ENCODE measurements around the gene C3orf20.
"Not testable (repeated sequence)": the region's sequence is repeated elsewhere in the genome, so short reads cannot be mapped to it uniquely, and the experiment has no call there.

Gene C3orf20

DNA sequence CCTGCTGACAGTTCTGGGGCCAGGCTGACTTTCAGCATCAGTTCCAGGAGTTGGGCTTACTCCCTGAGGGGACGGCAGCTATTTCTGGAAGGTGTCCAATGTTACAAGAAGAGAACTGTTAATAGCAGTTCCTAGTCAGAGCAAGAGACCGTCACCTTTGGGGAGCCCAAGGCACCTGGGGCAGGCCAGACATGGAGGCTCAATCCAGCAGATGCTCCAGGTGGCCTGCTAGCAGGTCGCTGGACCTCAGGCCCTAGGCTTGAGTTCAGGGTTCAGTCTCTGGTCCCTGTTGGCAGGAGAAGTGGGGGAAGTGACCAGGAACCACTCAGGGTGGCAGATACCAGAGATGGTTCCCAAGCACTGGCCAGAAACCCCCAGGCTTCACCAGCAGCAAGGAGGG is 25.9 kb downstream of the C3orf20 start:
- DNase-seq (ENCODE audit: low read depth): no peak

GRCh38 chr3:14701676-14702075 is 26.7 kb downstream of the C3orf20 start:
- DNase-seq (ENCODE audit: low read depth): no peak

DNA sequence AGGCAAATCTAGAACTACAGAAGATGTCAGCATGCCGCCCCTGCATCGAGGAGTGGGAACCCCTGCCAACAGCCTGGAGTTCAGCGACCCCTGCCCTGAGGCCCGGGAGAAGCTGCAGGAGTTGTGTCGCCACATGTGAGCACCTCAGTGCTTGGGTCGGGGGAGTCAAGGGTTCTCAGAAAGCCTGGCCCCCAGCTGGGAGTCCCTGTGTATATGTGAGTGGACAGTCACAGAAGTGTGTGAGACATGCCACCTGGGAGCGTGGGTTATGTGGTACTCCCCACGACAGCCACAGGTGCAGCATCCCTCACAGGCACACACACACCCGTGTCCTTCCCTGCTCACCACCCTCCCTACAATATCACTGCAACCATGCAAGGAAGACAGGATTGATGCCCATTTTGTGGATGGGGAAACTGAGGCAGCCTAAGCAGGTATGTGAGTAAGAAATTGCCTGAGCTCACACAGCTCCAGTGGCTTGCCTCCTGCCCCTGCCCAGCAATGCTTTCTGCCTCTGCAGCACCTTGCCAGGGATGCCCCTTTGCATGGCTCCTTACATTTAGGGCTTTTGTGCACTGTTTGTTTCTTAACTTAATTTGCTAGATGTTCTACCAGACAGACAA is 28.3 kb downstream of the C3orf20 start:
- no peak for DNase-seq (ENCODE audit: low read depth)

DNA sequence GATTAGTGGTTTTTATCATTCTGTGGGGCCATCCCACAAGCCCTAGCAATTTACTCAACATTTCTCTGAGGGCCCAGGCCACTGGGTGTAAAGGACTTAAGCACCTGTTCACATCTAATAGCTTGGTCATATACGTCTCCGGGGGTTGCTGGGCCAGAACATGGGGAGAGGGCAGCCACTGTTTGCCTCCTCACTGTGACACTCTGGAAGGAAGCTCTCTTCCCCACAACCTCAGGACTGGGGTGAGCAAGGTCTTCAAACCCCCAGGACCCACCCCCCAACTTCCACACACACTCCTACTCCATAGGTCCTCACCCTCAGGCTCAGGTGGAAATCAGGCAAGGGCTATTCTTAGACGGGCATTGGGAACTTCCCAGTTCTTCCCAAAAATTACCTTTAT is 28.9 kb downstream of the C3orf20 start:
- no peak for DNase-seq (ENCODE audit: low read depth)

GRCh38 chr3:14706096-14706495 is 31.2 kb downstream of the C3orf20 start:
- DNase-seq (ENCODE audit: low read depth): no peak

DNA sequence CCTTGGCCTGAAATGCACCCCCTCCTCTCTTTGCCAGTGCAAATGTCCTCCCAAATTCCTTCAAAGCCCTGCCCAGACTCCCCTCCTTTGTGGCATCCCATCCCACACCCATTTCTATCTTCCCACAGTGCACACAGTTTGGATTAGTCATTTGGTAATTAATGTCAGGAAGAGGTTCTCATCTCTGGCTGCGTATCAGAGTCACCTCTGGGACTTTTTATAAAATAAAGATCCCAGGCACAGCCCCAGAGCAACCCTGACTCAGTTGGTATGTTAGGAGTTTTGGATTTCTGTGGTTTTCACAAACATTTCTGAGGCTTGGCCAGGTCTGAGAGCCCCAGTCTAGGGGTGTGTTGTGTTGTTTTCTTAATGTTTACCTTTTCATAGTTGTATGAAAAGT is 41.6 kb downstream of the C3orf20 start:
- no peak for DNase-seq (ENCODE audit: low read depth)

DNA sequence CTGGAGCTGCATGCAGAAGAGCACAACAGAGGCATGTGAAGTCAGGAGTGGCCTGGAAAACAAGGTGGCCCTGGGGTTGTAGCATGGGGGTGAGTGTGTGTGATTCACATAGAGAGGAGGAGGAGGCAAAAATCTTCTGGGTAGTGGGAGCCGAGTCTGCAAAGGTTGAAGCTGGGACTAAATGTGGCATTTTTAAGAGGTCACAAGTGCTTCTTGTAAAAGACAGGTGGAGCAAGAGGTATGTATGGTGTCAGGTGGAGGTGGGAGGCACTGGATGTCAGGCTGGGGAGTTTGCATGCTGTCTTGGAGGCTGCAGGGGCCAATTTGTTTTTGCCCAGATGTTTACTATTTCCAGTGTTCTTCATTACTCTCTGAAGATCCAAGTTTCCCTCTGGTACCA is 42.4 kb downstream of the C3orf20 start:
- DNase-seq (ENCODE audit: low read depth): no peak

GRCh38 chr3:14718539-14718938 is 43.6 kb downstream of the C3orf20 start:
- DNase-seq (ENCODE audit: low read depth): no peak

DNA sequence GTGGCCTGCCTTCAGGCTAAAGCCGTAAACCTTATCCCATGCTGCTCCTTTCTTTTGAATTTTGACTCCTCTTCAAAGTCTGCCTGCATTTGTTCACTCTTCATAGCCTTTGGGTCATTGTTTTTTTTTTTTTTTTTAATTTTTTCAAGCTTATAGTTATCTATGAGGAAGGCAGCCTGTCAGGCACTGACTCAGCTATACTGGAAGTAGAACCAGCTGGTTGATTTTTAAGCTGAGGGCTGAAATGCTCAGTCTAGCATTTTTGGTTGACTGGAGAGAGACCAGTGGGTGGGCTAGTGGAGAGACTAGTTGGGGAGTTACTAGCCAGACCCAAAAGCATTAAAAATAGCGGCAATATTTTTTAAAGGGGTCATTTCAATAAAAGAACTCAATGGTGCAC is 44.1 kb downstream of the C3orf20 start:
- DNase-seq (ENCODE audit: low read depth): no peak

DNA sequence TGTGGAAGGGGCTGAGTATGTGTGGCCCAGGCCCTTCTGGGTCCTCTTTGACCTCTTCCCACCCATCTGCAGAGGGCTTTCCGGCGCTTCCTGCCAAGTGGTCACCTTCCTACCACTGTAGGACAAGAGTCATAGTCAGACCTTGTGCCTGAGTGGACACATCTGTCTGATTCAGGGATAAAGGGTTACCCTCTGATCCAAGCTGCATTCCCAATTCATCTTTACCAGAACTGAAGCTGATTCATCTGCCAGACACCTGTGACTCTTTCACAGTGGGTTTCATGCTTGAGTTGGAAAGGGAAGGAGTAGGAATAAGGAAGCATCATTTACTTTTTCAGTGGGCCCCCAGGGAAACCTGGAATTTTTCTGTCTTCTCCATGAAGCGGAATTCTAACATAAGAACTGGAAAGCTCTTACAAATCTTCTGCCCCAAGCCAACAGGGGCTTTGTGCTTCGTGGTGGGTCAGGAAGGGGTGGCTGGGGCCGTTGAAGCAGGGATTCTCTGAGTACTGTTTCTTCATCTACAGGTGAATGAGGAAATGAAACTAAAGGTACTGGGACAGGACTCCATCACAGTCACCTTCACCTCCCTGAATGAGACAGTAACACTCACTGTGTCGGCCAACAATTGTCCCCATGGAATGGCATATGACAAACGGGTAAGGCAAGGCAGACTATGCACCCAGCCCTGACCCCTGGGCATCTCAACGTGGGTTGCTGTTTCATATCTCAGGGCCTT is 46.4 kb downstream of the C3orf20 start:
- DNase-seq (ENCODE audit: low read depth): no peak

DNA sequence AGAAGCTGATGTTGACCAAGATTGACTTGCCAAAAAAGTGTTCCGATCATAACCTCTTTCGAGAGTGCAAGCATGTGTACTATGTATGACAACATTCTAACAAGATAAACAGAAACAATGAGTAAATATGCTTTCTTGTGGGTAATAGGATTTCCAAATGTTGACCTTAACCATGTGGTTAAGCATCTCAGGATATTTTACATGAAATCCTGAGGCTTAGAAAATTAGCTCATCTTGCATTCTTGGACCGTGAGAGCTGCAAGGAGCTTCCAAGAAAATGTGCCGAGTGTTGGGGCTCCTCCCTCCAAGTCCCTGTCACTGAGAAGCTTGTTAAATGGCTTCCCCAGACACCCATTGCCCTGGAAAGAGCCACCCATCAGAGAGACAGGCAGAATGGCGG is 50.1 kb downstream of the C3orf20 start:
- peak; percentile 28 for DNase-seq (ENCODE audit: low read depth)

GRCh38 chr3:14725564-14726440 is 50.9 kb downstream of the C3orf20 start:
- DNase-seq (ENCODE audit: low read depth): no peak

DNA sequence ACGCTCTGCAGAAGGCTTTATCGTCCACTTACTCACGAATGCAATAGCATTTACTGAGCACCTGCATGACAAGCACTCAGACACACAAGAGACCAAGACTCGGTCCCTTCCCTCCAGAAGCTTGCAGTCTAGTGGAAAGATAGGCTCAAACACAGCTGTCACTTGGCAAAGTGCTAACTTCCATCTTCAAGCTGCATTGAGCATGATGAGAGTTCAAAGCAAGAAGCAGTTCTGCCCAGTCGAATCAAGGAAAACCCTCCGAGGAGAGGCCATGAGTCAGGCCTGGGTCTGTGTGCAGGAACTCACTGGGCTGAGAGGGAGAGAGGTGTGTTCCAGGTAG is 51.5 kb downstream of the C3orf20 start:
- no peak for DNase-seq (ENCODE audit: low read depth)

DNA sequence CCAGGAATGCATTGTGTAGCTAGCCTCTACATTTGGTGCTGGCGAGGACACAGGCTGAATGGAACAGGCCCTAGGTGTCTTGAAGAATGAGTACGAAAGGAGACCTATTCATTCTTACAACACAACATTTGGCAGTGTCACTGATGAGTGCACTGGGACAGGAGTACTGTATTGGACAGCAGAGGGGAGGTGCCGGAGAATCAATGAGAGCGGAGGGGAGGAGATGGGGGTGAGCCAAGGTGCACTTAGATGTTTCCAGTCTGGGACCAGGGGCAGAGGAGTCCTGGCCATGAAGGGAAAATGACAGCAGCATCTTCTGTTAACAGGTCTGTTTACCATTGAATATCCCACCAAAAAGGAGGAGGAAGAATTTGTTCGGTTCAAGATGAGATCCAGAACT is 53.2 kb downstream of the C3orf20 start:
- DNase-seq (ENCODE audit: low read depth): no peak

GRCh38 chr3:14730703-14731382 is 55.9 kb downstream of the C3orf20 start:
- DNase-seq (ENCODE audit: low read depth): no peak

GRCh38 chr3:14740983-14741382 is 66.0 kb downstream of the C3orf20 start:
- no peak for DNase-seq (ENCODE audit: low read depth)

- DNase-seq (ENCODE audit: low read depth): no peak
Observed at GRCh38 chr3:14741510-14741909, 66.6 kb downstream of the C3orf20 start.

GRCh38 chr3:14744556-14744955 is 69.6 kb downstream of the C3orf20 start:
- DNase-seq (ENCODE audit: low read depth): no peak

- DNase-seq (ENCODE audit: low read depth): no peak
Observed at GRCh38 chr3:14750650-14751049, 75.7 kb downstream of the C3orf20 start.

GRCh38 chr3:14752979-14753378 is 78.0 kb downstream of the C3orf20 start:
- not testable (repeated sequence) for DNase-seq (ENCODE audit: low read depth)

- DNase-seq (ENCODE audit: low read depth): no peak
Observed at GRCh38 chr3:14757153-14757700, 82.3 kb downstream of the C3orf20 start.

GRCh38 chr3:14758297-14758696 is 83.4 kb downstream of the C3orf20 start:
- DNase-seq (ENCODE audit: low read depth): no peak
